ENCODE data around the gene LAMA2.

LAMA2 gene

GRCh38 chr6:128990915-128991314, 108.0 kb downstream of the LAMA2 start:
- in situ Hi-C loops (cut with HindIII; ENCODE audit: low pct_ligation_motif_present, low sequenced_read_pairs), result no loop called here
- no peaks in the 10 kb centered on the region for H3K36me3 ChIP-seq (replicated peaks)
- no peak for DNase-seq
- H3K27ac ChIP-seq, result no peak overlapping the region
- no peaks in the 10 kb centered on the region for H3K27me3 ChIP-seq (replicated peaks)
- no peak overlapping the region for H3K4me3 ChIP-seq (ENCODE audit: low read depth, low read length)
- TF ChIP-seq CTCF (IDR thresholded peaks at IDR 0.05; ENCODE audit: low read depth, low read length, missing control alignments), result no peak

GRCh38 chr6:128993166-128993565, 110.2 kb downstream of the LAMA2 start:
- Histone ChIP-seq H3K4me3 (ENCODE audit: low read depth, low read length) (no peak overlapping the region), H3K27me3 (replicated peaks) (no peaks in the 10 kb centered on the region), H3K36me3 (replicated peaks) (no peaks in the 10 kb centered on the region), H3K27ac (no peak overlapping the region)
- no peak for TF ChIP-seq CTCF (IDR thresholded peaks at IDR 0.05; ENCODE audit: low read depth, low read length, missing control alignments)
- no peak for DNase-seq
- in situ Hi-C loops (cut with HindIII; ENCODE audit: low pct_ligation_motif_present, low sequenced_read_pairs), result no loop called here

GRCh38 chr6:128997880-128998279, 114.9 kb downstream of the LAMA2 start:
- H3K27ac ChIP-seq, result no peak overlapping the region
- in situ Hi-C loops (cut with HindIII; ENCODE audit: low pct_ligation_motif_present, low sequenced_read_pairs), result no loop called here
- no peak for DNase-seq
- TF ChIP-seq CTCF (IDR thresholded peaks at IDR 0.05; ENCODE audit: low read depth, low read length, missing control alignments), result no peak
- H3K27me3 ChIP-seq (replicated peaks), result no peaks in the 10 kb centered on the region
- H3K4me3 ChIP-seq (ENCODE audit: low read depth, low read length), result no peak overlapping the region
- H3K36me3 ChIP-seq (replicated peaks), result no peaks in the 10 kb centered on the region

- DNase-seq, result no peak
- no peaks in the 10 kb centered on the region for H3K36me3 ChIP-seq (replicated peaks)
- in situ Hi-C loops (cut with HindIII; ENCODE audit: low pct_ligation_motif_present, low sequenced_read_pairs), result no loop called here
Measured at GRCh38 chr6:129006724-129007514, 124.0 kb downstream of the LAMA2 start.

GRCh38 chr6:129007701-129008373, 124.9 kb downstream of the LAMA2 start:
- TF ChIP-seq CTCF (IDR thresholded peaks at IDR 0.05; ENCODE audit: low read depth, low read length, missing control alignments), result no peak
- DNase-seq, result no peak
- no peak overlapping the region for H3K27ac ChIP-seq
- no peaks in the 10 kb centered on the region for H3K27me3 ChIP-seq (replicated peaks)
- H3K36me3 ChIP-seq (replicated peaks), result no peaks in the 10 kb centered on the region
- H3K4me3 ChIP-seq (ENCODE audit: low read depth, low read length), result no peak overlapping the region
- in situ Hi-C loops (cut with HindIII; ENCODE audit: low pct_ligation_motif_present, low sequenced_read_pairs), result no loop called here

More at GRCh38 chr6:129006724-129007514, 124.0 kb downstream of the LAMA2 start:
- no peak for TF ChIP-seq CTCF (IDR thresholded peaks at IDR 0.05; ENCODE audit: low read depth, low read length, missing control alignments)
- no peak overlapping the region for H3K4me3 ChIP-seq (ENCODE audit: low read depth, low read length)
- H3K27me3 ChIP-seq (replicated peaks), result no peaks in the 10 kb centered on the region
- H3K27ac ChIP-seq, result no peak overlapping the region
